Measurements from ENCODE around the gene FSTL4. TPM values are rescaled to one million over a fixed set of nuclear protein-coding genes. Genes with fewer than 3 reads are reported as not detected.

The FSTL4 gene
- total RNA-seq, 2 donors from 2014 or later: 4.4 to 5.5 TPM

GRCh38 chr5:133196441-133197085 is 415.8 kb downstream of the FSTL4 start:
- WGBS, 2 experiments (ENCODE audit: insufficient coverage in 1 of 2, insufficient read length in 1 of 2): 67 to 76% methylated on average over 2 to 4 of the region's 4 CpGs
- no peaks in the 10 kb centered on the region for H3K9me3 Mint-ChIP-seq
- DNase-seq: peak; percentile 74
- Histone ChIP-seq H3K9me3 (ENCODE audit: control insufficient read depth, low read length) (no peaks in the 10 kb centered on the region), H3K4me3 (ENCODE audit: low read length) (no peak overlapping the region), H3K9ac (ENCODE audit: extremely low read depth, low read length, poor library complexity, severe bottlenecking) (no peak overlapping the region), H3K4me1 (ENCODE audit: control insufficient read depth, insufficient read depth, low read length) (peaks cover 21% of the 10 kb centered on the region), H3K27me3 (ENCODE audit: control insufficient read depth, insufficient read depth, low read length, poor library complexity, severe bottlenecking) (no peaks in the 10 kb centered on the region), H3K27ac (ENCODE audit: low read depth, low read length) (no peak overlapping the region), H3K36me3 (ENCODE audit: control insufficient read depth, insufficient read depth, low read length) (no peaks in the 10 kb centered on the region)
- H3K4me3 Mint-ChIP-seq: no peak overlapping the region
- H3K36me3 Mint-ChIP-seq (ENCODE audit: low read depth): no peaks in the 10 kb centered on the region
- peak overlapping the region; percentile 81 for H3K27ac Mint-ChIP-seq
- no peak for TF ChIP-seq CTCF (conservative IDR thresholded peaks at IDR 0.05)
- peaks cover 40% of the 10 kb centered on the region for H3K4me1 Mint-ChIP-seq
- H3K27me3 Mint-ChIP-seq (ENCODE audit: insufficient read depth): no peaks in the 10 kb centered on the region

- peak; percentile 44 for DNase-seq
- H3K27me3 Mint-ChIP-seq (ENCODE audit: insufficient read depth): no peaks in the 10 kb centered on the region
- 99 to 100% methylated on average over 2 to 5 of the region's 5 CpGs for WGBS, 2 experiments (ENCODE audit: insufficient coverage in 1 of 2, insufficient read length in 1 of 2)
Observed at GRCh38 chr5:133195250-133195649, 417.1 kb downstream of the FSTL4 start.

GRCh38 chr5:133193794-133194193 is 418.5 kb downstream of the FSTL4 start:
- H3K4me3 Mint-ChIP-seq: no peak overlapping the region
- WGBS, 2 experiments (ENCODE audit: insufficient coverage in 1 of 2, insufficient read length in 1 of 2): 86% methylated on average over 5 to 8 of the region's 8 CpGs

More at GRCh38 chr5:133195250-133195649, 417.1 kb downstream of the FSTL4 start:
- Histone ChIP-seq H3K27ac (ENCODE audit: low read depth, low read length) (no peak overlapping the region), H3K27me3 (ENCODE audit: control insufficient read depth, insufficient read depth, low read length, poor library complexity, severe bottlenecking) (no peaks in the 10 kb centered on the region), H3K9me3 (ENCODE audit: control insufficient read depth, low read length) (no peaks in the 10 kb centered on the region), H3K9ac (ENCODE audit: extremely low read depth, low read length, poor library complexity, severe bottlenecking) (no peak overlapping the region), H3K36me3 (ENCODE audit: control insufficient read depth, insufficient read depth, low read length) (no peaks in the 10 kb centered on the region), H3K4me3 (ENCODE audit: low read length) (no peak overlapping the region), H3K4me1 (ENCODE audit: control insufficient read depth, insufficient read depth, low read length) (peaks cover 21% of the 10 kb centered on the region)
- TF ChIP-seq CTCF (conservative IDR thresholded peaks at IDR 0.05): no peak
- H3K9me3 Mint-ChIP-seq: no peaks in the 10 kb centered on the region
- no peak overlapping the region for H3K27ac Mint-ChIP-seq
- H3K36me3 Mint-ChIP-seq (ENCODE audit: low read depth): no peaks in the 10 kb centered on the region
- peaks cover 40% of the 10 kb centered on the region for H3K4me1 Mint-ChIP-seq
- no peak overlapping the region for H3K4me3 Mint-ChIP-seq

More at GRCh38 chr5:133193794-133194193, 418.5 kb downstream of the FSTL4 start:
- H3K9me3 Mint-ChIP-seq: no peaks in the 10 kb centered on the region
- no peaks in the 10 kb centered on the region for H3K9me3 ChIP-seq (ENCODE audit: control insufficient read depth, low read length)
- no peak overlapping the region for H3K9ac ChIP-seq (ENCODE audit: extremely low read depth, low read length, poor library complexity, severe bottlenecking)
- H3K27ac Mint-ChIP-seq: no peak overlapping the region
- no peaks in the 10 kb centered on the region for H3K27me3 Mint-ChIP-seq (ENCODE audit: insufficient read depth)
- H3K36me3 ChIP-seq (ENCODE audit: control insufficient read depth, insufficient read depth, low read length): no peaks in the 10 kb centered on the region
- H3K27ac ChIP-seq (ENCODE audit: low read depth, low read length): no peak overlapping the region
- no peaks in the 10 kb centered on the region for H3K36me3 Mint-ChIP-seq (ENCODE audit: low read depth)
- H3K4me1 ChIP-seq (ENCODE audit: control insufficient read depth, insufficient read depth, low read length): peaks cover 21% of the 10 kb centered on the region
- H3K27me3 ChIP-seq (ENCODE audit: control insufficient read depth, insufficient read depth, low read length, poor library complexity, severe bottlenecking): no peaks in the 10 kb centered on the region
- DNase-seq: peak; percentile 76
- no peak overlapping the region for H3K4me3 ChIP-seq (ENCODE audit: low read length)
- H3K4me1 Mint-ChIP-seq: peaks cover 40% of the 10 kb centered on the region
- no peak for TF ChIP-seq CTCF (conservative IDR thresholded peaks at IDR 0.05)
